ENCODE measurements around the gene AGTPBP1.
A peak's percentile ranks its signal among the peaks of the same experiment; 100 is the strongest.

Gene AGTPBP1

DNA sequence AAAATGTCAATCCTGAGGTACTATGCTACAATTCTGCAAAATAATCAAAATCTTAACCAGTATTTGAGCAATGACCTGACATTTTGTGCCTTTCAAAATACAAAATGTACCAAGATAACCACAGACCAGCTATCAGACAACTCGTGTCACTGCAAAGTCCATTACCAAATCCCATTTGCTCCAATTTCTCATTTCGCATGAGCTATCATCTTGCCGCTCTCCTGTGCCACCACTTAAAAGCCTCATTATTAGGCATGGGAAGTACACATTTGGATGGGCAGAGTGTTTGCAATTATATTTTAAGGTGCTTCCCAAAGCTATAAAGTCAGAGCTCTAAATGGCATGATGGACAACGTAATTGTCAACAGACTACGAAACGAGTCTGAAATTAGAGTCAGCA is 205.2 kb downstream of the AGTPBP1 start:
- no peak for DNase-seq (ENCODE audit: low spot score)

DNA sequence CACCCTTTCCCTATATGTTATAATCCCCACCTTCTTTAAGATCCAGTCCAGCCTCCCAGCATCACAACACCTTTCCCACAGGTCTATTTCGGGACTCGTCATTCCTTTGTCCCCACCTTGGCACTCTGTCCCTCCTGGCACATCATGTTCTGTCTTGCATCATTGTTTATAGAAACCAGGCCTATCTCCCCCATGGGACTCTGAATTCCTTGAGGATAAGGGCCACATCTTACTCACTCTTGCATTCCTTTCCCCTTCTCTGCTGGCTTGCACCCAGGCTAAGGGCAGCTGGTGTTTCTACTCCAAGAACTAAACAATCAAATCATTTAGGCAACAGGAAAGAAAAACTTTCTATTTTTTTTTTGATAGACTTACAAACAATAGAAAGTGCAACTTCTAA is 205.7 kb downstream of the AGTPBP1 start:
- peak; percentile 48 for DNase-seq (ENCODE audit: low spot score)

DNA sequence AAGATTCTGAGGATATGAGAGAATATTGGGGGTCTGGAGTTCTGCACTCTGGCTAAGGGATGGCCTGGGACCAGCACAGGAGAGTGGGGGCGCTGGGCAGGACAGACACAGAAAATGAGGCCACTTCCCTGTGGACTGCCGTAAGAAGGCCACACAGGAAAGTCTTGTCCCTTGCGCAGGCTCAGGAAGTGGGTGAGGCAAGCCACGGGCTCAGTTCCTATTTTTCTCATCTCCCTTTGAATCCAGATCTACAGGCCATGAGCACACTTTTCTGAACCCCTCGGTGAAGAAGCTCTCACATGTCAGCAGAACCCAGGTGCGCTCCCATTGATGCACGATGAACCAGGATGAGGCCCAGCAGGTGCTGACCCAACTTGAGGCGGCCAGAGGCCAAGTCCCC is 207.4 kb downstream of the AGTPBP1 start:
- no peak for DNase-seq (ENCODE audit: low spot score)

DNA sequence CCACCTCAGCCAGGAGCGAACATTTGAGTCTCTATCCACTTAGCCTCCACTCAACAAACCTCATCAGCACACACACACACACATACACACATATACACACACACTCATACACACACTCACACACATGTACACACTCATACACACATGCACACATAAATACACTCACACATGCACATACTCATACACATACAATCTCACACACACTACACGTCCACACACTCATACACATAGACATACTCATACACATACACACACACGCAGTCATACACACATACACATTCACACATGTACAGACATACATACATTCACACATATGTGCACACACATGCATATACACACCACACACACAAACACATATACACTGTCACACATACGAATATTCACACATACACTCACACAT is 208.2 kb downstream of the AGTPBP1 start:
- DNase-seq (ENCODE audit: low spot score) = no peak

DNA sequence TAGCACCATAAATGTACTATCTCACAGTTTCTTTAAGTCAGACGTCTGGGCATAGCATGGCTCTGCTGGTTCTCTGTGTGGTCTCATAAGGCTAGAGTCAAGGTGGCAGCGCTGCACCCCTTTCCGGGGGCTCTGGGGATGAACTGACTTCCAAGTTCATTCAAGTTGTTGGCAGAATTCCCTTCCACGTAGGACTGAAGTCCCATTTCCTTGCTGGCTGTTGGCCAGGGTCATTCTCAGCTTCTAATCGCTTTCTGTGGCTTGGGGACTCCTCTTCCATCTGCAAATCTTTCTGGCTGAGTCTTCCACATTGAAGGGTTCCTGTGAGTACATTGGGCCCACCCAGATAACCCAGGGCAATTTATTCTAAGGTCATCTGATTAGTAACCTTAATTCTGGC is 211.0 kb downstream of the AGTPBP1 start:
- no peak for DNase-seq (ENCODE audit: low spot score)

DNA sequence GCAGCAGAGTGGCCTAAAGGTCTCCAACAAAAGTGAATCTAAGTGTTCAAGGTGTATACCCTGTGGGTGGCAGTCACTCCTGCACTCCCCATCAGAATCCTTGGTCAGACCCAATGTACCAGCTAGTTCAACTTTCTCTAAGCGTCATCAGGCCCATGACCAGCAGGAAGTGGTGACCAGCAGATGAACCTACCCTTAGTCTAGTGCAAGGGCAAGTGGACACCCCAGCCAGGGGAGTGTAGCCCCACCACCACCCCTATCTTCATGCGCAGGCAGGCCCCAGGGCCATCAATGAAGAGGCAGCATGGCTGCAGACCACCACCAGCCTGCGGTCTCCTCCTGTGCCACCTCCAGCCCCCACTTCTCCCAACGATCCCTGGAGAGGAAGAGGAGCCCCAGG is 213.1 kb downstream of the AGTPBP1 start:
- no peak for DNase-seq (ENCODE audit: low spot score)

DNA sequence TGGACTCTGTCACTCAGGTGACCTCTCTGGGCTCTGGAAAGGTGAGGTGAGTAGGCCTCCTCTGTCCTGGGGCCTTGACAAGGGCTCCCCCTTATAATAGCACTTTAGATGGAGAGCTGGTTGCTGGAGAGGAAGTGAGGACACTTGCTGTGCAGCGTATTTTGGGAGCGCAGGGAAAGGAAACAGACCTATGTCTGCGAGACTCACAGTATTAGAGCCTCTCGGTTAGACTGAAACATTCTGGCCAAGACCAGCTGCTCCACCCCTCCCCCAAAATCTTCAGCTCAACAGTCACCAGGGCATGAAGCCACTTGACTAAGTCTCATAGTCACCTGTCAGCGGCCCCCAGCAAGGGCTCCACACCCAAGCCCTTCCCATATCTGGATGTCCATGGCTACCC is 213.6 kb downstream of the AGTPBP1 start:
- no peak for DNase-seq (ENCODE audit: low spot score)

DNA sequence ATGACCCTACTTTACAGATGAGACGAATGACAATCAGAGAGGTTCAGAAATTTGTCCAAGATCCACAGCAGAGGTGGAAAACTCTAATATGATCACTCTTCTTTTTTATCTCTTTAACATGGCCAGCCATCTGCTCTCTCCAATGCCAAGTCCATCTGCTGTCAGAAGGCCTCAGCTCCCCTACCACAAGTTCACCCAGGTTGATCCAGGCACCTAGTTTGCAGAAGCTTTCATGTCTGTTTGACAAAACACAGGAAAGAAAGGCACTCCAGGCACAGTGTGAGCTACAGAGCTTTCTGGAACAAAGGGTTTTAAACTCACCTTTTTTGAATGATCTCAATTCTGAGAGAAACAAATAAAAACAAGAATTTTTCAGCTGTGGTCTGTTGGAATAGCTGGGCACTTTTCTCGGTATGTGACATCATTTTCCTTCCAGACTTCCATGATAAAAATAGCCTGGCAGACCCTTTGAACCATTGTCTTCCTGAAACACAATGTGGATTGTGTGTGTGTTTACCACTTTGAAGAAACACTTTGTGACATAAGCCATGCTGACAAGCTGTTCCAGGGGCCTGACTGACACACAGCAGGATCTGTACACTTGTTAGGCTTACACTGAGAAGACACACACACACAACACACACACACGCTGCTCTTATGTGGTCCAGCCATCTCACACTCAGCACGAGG is 214.3 kb downstream of the AGTPBP1 start:
- DNase-seq (ENCODE audit: low spot score) = no peak

DNA sequence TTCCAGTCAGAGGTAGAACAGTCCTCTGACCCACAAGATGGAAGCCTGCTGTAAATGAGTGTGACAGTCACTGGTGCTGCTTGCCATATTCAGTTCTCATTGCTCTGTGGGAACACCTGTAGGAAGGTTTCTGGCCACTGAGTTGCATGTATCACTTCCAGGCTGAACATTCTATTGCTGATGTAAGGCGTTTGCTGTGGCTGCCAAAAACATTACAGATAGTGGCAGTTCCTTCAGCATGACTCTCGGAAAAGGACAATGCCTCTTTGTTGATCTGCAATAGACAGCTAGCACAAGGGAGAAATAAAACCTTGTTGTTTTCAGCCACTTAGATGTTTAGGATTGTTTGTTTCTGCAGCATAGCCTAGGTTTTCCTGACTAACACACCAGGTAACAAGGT is 217.2 kb downstream of the AGTPBP1 start:
- DNase-seq (ENCODE audit: low spot score) = no peak

DNA sequence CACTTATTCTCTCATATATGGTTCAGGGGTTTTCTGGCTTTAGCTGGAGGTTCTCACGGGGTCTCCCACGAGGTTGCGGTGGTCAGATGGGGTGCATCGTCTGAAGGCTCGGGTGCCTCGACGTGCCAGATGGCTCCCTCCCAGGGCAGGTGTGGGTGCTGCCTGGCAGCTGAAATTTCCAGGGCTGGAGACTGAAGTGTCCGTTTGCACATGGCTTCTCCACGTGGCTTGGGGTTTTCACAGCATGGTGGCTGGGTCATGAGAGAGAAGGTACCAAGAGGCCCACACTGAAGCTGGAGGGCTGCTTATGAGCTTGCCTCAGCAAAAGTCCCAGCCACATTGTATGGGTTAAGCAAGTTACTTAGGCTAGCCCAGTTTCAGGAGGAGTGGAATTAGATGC is 218.6 kb downstream of the AGTPBP1 start:
- DNase-seq (ENCODE audit: low spot score) = no peak

DNA sequence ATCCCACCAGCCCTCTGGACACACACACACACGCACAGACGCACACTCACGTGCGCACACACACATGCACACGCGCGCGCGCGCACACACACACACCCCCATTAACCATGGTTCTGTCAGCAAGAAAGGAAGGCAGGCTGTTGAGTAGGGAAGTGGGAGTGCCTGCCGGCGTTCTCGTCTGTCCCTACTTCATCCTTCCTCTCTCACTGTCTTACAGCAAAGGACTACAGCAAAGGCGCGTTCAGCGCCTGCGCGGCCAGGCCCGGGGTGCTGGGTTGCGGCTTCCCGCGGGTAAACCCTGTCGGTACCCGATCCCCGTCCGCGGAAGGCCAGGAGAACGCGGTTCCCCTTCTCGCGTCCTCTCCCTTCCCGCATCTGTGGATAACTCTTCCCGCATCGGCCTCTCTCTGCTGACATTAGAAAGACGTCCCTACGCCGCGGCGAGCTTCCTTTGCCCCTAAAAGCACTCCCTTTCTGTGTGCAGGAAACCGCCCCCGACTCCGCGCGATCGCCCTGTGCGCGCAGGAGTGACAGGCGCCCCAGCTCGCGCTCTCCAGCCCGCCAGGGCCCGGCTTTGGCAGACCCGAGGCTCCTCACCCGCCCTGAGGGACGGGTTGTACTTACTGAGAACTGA is 219.2 kb downstream of the AGTPBP1 start:
- peak; percentile 46 for DNase-seq (ENCODE audit: low spot score)

DNA sequence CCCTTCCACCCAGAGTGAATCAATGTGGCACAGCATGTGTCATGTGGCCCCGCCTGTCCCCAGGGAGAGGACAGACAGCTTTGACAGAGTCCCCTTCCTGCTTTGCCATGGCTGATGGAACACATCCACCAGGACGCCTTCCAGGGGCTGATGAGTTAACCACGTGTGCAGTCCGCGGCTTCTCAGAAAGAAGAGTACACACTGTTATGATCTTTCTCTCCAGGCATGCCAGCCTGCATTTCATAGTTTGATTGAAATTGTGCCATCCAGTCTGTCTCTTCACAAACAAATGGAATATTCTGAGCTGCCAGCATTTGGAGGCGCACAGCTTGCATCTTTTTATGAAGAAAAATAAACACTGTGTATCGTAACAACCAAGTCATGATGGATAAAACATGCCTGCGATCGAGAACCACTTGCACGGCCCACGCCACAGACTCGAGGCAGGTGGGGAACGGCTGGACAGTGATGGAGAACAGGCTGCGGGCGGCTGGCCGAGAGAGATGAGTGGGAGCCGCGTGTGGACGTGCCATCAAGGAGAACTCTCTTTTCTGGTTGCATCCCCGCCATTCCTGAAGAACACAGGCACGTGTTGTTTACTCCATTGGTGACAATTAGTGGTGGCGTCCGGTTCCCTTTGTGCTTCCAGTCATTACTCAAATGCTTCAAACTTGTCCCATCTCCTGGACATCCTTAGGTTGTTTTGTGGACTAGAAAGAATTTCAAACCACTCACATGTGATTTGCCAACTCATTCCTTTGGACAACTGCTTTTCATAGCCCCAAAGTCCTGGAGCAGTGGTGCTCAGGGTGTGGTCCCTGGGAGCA is 220.2 kb downstream of the AGTPBP1 start:
- no peak for DNase-seq (ENCODE audit: low spot score)

DNA sequence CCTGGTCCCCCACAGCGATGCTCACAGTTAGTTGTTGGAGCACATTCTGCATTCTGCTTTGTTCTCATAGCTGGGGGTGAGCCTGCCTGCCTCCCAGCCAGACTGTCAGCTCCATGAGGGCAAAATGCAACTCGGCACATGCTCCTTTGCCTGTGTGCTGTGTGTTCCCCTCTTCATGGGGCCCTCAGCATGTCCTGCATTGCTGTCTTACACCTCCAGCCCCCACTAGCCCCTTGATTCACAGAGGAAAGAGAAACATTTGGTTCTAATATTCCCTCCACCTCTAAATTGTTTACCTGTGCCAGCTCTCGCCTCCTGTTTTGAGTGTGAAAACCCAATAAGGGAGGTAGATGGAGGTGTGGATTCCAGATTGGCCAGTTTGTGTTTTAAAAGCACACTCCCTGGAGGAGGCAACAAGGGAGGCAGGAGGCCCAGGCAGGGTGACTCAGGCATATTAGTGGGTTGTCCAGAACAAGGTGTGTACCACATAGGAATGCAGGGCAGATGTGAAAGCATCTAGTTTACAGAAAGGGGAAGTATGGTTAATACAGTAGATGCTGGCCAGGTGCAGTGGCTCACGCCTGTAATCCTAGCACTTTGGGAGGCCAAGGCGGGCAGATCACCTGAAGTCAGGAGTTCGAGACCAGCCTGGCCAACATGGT is 224.6 kb downstream of the AGTPBP1 start:
- DNase-seq (ENCODE audit: low spot score) = peak; percentile 54

DNA sequence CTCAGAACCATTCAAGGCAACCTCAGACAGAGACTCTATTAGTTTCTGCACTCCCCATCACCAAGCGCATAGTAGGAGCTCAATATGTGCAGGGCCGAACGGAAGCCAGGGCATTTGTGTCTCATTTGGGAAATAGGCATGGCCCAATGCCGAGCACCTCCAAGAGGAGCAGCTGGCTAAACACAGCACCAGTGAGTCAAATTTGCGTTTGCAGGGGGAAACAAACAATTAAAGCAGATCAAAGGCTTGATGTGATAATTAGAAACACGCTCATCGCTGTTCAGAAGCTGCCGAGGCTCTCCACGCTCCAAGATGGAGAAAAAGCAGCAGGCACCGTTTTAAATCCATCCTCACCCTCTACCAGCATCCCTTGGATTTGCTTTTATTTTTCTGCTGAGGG is 225.3 kb downstream of the AGTPBP1 start:
- DNase-seq (ENCODE audit: low spot score) = no peak

DNA sequence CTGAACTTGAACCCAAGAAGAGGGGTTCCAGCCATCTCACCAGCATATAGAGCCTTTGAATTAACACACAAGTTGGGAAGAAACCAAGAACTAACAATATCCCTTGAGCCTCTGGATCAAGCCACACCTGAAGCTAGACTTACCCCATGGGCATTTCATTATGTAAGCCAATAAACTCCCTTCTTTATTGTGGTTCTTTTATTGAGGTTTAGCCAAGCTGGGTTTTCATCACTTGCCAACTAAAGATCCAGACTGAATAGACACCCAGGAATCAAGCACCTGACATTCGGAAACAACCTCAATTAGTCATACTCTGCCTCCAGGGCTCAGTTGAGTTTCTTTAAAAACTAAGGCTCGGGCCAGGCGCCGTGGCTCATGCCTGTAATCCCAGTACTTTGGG is 226.7 kb downstream of the AGTPBP1 start:
- DNase-seq (ENCODE audit: low spot score) = no peak

DNA sequence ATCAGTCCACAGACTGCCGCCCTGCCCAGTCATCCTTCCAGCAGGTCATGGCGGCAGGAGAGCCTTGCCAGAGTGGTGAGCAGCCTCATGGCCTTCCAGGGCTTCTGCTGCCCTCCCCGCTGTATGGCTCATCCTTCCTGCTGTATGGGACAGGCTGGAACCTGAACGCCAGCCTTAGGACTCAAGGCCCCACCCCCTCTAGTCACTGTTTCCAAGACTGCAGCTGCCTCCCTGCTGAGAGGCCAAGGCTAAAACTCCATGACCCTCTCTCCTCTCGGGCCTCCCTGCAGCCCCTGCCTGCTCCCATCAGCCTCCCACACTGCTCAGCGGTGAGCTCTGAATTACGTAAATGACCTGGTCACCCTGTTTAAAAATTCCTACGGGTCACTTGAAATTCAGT is 227.5 kb downstream of the AGTPBP1 start:
- DNase-seq (ENCODE audit: low spot score) = no peak

DNA sequence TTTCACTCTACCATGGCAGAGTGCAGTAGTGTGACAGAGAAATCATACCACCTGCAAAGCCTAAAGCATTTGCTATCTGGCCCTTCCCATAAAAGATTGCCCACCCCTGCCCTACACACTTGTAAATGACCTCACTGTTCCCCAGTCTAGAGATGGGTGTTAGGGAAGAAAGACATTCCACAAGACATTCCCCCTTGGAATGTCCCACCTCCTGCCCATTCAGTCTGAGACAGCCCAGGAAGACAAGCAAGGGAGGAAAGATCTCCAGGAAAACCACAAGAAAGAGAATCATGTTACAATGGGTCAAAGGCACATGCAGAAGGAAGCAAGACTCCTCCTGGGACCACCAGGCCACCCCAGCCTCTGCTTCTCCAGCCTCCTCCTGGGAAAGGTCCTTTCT is 230.0 kb downstream of the AGTPBP1 start:
- DNase-seq (ENCODE audit: low spot score) = no peak

DNA sequence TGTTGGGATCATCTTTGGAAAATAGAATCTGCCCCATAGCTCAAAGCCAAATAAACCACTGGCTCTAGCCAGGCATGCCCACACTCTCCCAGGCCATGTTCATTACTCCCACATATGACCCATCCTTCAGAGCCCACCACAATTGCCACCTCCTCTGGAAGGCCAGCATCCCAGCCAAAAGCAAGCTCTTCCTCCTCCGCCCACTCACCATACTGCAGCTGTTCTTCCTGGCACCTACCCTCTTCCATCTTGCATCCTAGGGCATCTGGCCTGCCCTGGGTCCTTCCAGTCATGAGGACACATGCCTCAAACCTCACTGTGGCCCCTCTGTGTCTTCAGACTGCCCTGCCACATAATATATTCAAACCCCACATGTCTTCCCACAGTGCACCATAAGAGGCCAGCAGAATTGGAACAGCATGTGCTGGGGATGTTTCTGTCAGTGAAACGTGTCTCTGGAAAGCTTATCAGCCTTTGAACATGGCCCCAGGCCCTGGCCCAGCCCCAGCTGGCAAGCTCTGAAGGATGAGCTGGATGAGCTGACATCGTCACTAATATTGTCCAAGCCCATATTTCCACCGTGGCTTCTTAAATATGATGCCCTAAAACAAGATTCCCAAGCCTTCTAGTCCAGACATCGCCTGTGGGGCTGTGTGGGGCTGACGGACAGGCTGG is 230.8 kb downstream of the AGTPBP1 start:
- DNase-seq (ENCODE audit: low spot score) = no peak

DNA sequence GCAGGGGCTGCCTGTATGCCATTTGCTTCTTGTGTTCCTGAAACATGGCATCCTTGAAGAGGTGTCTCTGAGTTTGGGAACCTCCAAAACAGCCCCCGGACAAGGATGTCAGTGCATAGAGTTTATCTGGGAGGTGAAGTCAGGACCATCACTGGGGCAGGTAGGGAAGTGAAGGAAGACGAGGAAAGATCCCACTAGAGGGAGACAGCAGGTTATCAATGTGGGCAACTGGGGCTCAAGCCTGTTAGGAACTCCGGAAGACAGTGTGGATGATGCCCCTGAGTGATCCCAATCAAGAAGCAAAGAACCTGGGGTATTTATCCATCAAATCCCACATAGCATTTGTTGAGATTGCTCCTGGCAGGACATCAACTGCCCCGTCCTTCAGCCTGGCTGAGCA is 233.1 kb downstream of the AGTPBP1 start:
- DNase-seq (ENCODE audit: low spot score) = no peak

DNA sequence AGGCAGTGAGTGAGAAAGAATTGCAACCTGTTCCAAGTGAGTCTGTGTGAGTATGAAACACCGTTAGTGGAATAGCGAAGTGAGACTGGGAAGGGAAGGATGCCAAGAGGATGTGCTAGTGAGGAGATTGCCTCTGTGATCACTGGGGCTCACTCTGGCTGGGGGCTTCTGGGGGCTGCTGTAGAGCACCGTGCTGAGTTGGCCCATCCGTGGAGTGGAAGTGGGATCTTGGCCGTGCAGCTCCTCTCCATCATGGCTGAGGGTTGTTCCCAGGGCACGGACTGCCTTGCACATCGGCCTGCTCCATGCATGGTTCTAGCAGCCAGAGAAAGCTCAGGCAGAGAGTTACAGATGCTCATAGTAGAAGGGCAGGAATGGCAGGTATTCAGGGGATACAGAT is 236.1 kb downstream of the AGTPBP1 start:
- no peak for DNase-seq (ENCODE audit: low spot score)

DNA sequence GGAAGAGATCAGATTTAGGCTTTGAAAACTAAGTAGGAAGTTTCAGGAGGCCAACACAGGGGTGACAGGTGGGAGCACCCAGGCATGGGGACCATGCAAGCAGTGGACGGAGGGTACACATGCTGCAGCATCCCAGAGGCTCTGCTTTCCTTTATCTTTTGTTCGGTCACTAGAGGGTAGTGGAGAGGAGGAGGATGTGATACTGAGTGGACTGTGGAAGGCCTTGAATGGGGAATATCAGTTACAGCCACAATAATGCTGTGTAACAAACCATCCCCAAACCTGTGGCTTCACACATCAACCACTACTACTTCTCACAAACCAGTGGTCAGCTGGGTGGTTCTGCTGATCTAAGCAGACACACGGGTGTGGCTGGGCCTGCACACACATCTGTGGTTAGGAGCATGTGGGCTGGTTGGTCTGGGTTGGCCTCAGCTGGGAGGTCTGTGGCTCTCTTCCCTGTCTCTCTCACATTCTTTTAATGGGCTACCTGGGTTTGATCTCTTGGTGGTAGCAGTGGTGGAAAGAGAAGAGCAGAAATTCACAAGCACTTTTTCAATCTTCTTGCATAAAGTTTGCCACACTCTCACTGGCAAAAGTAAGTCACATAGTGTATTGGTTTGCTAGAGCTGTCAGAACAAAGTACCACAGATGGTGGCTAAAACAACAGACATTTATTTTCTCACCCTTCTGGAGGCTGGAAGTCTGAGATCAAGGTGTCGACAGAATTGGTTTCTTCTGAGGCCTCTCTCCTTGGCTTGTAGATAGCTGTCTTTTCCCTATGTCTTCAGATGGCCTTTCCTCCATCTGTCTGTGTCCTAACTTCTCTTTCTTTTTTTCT is 238.7 kb downstream of the AGTPBP1 start:
- no peak for DNase-seq (ENCODE audit: low spot score)
